Activated CD4-positive, alpha-beta T cell treated with anti-CD3 and anti-CD28 coated beads for 4 hours (primary cell): ENCODE results near the gene PAFAH1B2.
A peak's percentile ranks its signal among the peaks of the same experiment; 100 is the strongest.
"Not testable (repeated sequence)": the region's sequence is repeated elsewhere in the genome, so short reads cannot be mapped to it uniquely, and the experiment has no call there.

Experiments
- DNase-seq, 2 donors: peaks; one replicate each; pipeline ENCODE4 v3.0.0-alpha.2; 2020

The PAFAH1B2 gene

DNA sequence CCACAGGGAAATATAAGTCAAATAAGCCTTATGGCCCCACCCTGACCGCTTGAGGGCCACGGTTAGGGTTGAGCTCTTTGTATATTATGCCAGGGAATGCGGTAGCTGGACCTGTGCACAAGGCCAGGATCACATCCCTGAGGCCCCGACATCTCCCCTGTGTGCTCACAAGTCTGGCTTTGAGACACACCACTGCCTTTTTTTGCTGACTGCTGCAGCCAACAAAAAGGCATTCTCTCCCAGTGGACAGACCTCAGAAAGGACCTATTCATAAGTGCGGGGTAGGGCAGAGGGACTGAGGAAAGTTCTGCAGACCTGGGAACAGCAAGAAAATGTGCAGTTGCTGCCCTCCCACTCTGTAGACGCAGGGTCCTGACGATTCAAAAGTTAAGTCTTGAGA lies 31.0 kb downstream of the PAFAH1B2 start:
- DNase-seq = no peak

DNA sequence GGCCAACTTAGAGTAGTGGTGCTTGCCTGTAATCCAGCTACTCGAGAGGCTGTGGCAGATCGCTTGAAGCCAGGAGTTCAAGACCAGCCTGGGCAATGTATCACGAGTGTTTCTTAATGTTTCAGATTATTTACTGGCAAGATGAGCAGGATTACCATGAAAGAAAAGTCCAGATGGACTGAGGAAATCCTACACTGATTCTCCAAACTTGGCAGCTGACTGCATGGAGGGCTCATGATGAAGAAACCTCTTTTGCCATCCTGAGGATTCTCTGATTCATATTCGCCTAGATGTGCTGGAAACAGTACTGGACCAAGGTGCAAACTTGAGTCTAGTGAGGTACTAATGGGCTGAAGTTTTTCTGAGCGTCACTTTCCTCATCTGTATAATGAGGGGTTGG lies 31.7 kb downstream of the PAFAH1B2 start:
- DNase-seq = no peak

DNA sequence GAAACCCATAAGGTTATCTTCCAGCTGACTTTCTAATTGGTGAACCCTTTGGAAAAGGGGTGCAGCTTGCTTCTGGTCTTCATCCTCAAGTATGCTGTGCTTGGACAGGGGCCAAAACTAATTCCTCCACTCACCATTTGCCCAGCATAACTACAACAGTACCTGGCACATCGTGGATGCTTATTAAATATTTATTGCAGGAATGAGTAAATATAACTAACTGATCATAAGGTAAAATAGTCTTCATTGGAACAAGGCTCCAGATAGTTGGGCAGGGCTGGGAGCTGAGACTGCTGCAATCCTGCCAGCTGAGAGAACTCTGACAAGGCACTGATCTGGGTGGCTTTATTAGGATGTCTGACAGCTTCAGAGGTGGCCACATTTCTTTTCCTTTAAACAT lies 32.1 kb downstream of the PAFAH1B2 start:
- DNase-seq = no peak

DNA sequence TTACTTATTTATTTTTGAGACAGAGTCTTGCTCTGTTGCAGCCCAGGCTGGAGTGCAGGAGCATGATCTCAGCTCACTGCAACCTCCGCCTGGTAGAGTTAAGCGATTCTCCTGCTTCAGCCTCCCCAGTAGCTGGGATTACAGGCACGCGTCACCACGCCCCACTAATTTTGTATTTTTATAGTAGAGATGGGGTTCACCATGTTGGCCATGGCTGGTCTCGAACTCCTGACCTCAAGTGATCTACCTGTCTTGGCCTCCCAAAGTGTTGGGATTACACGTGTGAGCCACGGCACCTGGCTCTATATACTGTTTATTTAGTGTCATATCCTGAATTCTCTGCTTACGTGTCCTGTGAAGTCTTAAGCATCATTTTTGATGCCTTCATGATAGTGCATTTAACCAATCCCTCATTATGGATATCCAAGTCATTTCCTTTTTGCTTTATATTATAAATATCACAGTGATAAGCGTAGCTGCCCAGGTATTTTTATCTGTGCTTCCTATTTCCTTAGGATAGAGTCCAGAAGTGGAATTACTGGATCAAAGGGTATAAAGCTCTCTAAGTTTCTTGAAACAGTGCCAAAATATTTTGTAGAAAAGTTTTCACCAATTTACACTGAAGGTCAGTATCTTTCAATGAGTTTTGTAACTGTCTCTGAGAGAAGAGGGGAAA lies 33.6 kb downstream of the PAFAH1B2 start:
- no peak for DNase-seq

DNA sequence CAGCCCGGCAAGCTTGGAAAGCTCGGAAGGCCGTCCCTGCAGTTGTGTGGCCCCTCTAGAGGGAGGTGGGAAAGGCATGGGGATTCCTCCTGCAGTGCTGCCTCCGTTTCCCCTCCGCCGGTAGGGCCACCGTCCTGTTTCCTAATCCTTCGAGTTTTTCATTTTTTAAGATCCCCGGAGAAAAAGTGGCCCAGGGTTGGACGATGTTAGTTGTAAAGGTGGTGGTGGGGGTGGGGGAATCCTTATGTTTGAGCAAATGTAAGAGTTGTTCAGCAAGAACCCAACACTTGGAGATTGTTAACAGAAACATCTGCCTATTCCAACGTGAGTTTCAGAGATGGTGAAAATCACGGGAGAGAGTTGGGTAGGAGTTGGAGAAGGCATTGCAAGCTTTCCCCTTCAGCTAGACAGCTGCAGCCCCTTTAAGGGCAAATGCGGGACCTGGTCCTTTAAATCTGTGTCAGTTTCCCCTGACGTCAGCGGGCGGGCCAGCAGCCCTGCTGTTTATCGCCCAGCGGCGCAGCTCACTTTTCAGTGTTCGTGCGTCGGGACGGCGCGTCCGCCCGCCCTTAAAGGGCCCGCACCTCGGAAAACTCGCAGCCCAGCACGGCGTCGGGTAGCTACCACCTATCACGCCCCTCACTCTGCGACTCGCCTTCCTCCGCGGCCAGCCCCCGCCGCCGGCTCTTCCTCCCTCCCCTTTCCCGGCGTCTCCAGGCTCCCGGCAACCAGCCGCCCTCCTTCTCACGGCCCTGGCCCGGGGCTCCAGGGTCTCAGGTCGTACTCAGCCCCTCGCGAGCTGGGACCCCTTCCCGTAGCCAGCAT lies 34.3 kb downstream of the PAFAH1B2 start, which contains the start of gene SIDT2:
Gene SIDT2, plus strand, starts transcription at position 534 of the 825 bp plus-strand sequence. CDS start 521 bp downstream, outside the sequence.
- peak; percentile 84 to 85 for DNase-seq

DNA sequence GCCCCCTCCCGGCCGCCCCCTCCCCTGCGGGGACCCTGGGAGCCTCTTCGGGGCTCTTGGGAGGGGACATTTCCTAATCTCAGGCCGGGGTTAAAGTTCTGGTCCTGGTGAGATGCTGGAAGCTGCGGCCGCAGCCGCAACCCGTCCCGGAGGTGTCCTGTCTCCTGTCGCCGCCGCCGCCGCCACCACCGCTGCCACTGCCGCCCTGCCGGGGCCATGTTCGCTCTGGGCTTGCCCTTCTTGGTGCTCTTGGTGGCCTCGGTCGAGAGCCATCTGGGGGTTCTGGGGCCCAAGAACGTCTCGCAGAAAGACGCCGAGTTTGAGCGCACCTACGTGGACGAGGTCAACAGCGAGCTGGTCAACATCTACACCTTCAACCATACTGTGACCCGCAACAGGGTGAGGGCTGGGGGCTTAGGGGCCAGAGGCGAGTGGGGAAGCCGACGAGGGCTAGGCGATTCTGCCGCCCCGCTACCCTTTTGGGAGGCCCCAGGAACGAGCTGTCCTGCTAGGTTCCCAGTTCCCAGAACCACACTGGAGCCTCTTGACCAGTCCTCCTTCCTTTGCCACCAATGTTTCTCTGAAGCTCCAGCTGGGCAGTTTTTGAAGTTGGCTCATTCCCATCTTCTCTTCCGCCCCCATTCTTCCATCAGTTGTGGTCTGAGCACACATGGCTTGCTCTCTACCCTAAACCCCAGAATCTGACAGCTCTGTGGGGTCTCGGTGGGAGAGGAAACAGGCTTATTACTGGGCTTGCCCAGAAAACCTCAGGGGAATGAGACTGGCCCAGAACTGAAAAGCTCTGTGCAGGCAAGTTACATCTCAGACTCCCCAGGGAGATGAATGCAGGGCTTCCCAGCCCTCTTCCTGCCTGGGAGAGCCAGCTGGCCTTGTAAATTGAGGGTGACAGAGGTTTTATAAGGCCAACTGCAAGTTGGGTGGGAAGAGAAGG lies 35.2 kb downstream of the PAFAH1B2 start:
- DNase-seq = peak; percentile 16 to 34

DNA sequence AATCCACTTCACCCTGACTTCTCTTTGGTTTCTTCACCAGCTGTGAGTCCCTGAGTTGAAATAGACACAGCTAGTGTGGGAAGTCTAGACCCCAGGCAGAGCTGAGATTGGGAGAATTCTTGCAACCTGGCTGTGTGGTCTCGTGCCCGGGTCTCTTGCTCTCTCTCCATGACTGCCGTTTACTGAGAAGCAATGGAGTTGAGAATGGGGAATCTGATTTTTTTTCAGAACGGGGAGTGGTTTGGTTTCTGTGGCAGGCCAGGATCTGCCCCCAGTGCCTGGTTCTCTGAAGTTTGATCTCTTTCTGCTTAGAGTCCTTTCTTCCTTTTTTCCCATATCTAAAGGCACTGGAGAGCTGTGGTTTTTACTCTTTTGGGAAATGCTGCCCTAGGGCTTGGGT lies 35.9 kb downstream of the PAFAH1B2 start:
- DNase-seq = no peak

DNA sequence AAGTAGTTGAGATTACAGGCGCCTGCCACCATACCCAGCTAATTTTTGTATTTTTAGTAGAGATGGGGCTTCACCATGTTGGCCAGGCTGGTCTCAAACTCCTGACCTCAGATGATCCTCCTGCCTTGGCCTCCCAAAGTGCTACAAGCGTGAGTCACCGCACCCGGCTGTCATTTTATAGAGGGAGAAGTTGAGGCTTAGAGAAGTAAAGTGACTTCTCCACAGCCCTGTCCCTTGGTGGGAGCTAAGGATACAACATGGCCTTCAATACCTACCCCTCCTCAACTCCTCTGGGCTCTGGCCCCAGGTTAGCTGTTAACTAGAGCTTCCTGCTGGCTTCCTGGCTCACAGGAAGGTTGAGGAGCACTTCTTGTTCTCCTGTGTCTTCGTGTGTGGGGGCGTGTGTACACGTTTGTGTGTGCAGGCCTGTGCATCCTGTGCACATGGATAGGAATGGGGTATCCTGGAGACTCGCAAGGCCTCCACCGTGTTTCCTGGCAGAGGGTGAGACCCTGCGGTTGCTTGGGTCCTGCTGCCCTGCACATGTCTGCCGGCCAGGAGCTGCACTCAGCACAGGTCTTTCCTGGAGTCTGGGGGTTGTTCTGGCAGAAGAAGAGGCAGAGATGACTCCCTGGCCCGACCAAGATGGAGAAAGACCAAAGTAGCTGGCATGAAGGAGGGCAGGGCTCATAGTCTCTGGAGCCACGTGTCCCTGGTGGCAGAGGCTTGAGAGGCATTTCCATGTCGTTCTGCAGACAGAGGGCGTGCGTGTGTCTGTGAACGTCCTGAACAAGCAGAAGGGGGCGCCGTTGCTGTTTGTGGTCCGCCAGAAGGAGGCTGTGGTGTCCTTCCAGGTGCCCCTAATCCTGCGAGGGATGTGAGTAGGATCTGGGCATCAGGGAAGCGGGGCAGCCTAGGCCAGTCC lies 36.8 kb downstream of the PAFAH1B2 start:
- DNase-seq = peak; percentile 48 to 59

DNA sequence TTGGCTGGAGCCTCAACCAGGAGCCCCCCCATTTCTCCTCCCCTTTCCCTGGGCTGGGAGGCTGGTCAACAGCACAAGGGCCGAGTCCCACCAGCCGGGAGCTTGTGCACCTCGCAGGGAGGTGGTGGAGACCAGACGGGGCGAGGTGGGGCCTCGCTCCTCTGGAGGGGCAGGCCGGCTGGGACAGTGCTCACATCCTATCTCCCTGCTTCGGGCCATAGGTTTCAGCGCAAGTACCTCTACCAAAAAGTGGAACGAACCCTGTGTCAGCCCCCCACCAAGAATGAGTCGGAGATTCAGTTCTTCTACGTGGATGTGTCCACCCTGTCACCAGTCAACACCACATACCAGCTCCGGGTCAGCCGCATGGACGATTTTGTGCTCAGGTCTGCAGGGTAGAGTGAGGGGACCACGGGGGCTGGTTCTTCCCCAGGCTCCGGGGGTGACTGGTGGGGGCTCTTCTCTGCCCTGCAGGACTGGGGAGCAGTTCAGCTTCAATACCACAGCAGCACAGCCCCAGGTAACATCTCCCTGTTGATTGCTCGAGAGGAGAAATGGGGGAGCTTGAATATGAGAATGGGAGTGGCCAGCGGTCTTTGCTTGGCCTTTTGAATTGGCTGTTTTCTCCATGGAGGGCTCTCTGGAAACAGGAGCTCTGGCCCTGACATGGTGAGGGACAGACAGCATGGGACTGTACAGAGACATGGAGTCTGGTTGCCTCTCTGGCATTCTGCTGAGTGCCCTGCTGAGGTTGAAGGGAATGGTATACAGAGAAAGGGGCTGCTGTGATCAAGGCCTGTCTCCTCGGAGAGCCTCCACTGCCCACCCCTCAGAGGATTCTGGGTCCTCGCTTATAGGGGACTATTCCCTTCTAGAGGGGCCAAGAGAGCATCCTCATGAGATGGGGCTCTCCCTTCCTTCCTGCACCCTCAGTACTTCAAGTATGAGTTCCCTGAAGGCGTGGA lies 37.8 kb downstream of the PAFAH1B2 start:
- DNase-seq = no peak

DNA sequence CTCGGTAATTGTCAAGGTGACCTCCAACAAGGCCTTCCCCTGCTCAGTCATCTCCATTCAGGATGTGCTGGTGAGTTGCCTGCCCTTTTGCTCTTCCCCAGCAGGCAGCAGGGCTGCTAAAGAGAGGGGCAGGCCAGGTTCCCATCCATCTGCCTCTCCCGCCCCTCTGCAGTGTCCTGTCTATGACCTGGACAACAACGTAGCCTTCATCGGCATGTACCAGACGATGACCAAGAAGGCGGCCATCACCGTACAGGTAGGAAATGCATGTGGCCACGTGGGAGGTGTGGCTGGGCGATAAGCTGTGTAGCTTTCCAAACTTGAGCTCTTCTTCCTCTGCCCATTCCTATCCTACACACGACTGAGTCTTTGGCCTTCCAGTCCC lies 38.5 kb downstream of the PAFAH1B2 start:
- DNase-seq = no peak

DNA sequence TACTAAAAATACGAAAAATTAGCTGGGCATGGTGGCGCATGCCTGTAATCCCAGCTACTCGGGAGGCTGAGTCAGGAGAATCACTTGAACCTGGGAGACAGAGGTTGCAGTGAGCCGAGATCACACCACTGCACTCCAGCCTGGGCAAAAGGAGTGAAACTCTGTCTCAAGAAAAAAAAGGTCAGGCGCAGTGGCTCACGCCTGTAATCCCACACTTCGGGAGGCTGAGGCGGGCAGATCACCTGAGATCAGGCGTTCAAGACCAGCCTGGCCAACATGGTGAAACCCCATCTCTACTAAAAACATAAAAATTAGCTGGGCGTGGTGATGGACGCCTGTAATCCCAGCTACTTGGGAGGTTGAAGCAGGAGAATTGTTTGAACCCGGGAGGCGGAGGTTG lies 39.1 kb downstream of the PAFAH1B2 start:
- DNase-seq = not testable (repeated sequence)

DNA sequence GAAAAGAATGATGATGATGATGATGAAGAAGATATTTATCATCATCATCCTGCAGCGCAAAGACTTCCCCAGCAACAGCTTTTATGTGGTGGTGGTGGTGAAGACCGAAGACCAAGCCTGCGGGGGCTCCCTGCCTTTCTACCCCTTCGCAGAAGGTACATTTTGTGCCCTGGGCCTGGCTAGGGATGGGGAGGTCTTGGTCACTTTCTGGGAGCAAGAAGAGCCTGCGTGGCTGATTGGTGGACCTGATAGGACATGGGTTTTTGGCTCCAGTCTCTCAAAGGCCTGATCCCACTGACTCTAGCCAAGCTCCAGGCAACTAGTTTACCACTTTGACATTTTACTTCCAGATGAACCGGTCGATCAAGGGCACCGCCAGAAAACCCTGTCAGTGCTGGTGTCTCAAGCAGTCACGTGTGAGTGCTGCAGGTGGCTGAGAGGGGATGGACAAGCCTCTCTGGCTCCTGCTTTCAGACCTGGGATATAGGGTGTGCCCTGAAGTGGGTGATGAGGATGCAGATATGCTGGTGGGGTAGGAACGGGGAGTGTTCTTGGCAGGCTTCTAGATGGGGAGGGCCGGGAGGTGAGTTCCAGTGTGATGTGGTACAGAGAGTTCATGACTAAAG lies 39.8 kb downstream of the PAFAH1B2 start:
- no peak for DNase-seq

DNA sequence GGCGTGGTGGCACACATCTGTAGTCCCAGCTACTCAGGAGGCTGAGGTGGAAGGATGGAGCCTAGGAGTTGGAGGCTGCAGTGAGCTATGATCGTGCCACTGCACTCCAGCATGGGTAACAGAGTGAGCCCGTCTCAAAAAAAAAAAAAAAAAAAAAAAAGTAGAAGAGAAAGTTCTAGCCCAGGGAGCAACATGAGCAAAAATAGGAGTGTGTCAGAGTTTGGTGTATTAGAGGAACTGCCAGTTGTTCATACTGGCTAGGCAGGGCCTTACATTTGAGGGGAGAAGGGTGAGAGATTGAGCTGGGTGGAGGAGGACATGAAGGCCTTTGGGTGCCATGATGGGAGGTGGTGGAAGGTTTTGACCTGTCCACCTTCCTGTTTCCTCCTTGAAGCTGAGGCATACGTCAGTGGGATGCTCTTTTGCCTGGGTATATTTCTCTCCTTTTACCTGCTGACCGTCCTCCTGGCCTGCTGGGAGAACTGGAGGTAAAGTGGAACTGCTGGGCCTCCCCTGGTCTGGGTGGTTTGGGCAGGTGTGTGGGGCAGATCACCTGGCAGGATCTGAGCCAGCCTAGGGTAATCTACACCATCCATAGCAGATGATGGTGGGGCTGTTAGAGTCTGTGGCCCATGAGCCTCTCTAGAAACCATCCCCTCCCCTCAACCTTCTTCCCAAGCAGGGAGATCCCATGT lies 41.8 kb downstream of the PAFAH1B2 start:
- DNase-seq = no peak

DNA sequence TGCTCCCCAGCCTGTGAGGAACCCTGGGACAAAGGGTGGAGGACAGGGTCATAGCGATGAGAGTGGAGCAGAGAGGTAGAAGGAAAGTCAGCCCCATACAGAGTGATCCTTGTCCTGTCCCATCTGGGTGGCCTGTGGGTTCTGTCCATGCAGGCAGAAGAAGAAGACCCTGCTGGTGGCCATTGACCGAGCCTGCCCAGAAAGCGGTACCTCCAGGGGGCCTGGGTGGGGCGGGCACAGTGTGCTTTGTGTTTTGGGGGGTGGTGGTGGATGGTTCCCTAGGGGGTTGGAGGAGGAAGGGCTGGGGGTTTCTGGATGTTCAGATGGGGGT lies 42.3 kb downstream of the PAFAH1B2 start:
- no peak for DNase-seq

DNA sequence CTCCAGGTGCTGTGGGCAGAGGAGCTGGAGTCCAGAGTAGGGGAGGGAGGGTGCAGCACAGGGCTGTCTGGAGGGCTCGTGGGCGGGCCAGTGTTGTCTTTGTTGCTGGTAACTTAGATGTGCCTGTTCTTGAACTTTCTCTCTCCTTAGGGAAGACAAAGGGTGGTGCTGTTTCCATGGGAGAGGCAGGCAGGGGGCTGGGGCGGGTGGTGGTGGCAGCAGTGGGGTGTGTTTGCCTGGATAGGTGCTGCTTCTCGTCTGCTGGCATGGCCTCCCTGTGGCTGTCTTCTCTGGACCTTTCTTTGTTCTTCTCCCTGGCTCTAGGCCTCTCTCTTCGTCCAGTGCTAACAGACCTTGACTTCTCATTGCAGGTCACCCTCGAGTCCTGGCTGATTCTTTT lies 42.9 kb downstream of the PAFAH1B2 start:
- DNase-seq = no peak

DNA sequence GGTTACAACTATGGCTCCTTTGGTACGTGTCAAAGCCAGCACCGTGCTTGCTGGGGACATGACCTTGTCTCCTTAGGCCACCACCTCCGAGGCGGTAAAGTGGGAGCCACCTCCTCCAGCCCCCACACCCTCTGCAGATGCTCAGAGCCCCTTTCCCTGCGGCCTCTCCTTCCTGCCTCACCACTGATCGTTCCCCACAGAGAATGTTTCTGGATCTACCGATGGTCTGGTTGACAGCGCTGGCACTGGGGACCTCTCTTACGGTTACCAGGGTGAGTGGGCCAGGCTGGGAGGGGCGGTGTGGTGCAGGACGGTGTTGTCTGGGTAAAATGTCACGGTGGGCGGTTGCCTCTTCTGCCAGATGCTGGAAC lies 43.3 kb downstream of the PAFAH1B2 start:
- DNase-seq = no peak

DNA sequence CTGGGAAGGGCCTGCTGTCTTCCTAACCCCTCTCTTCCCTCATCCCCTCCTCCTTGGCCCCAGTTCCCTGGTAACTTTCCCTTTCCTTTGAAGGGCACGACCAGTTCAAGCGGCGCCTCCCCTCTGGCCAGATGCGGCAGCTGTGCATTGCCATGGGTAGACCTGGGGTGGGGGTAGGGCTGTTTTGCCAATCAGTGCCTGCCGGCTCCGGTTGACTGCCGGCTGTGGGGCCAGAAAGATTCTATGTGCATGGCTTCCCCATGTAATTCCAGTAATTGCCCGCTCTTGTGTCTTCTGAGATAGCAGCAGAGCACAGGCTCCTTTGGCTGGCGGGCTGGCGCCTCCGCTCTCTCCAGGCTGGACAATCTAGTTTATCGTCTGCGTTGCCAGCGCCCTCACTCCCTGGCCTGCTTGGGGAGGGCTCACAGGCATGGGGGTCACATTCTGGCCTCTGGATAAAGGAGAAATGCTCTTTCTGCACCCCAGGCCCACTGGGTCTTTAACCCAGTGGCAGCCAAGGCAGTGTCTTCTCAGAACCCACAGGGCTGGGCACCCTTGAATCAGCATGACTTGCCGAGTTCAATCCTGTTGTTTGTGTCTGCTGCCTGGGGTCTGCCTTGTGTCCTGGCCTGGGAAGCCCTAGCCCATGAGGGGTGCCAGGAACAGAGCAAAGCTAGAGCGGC lies 43.9 kb downstream of the PAFAH1B2 start:
- no peak for DNase-seq

DNA sequence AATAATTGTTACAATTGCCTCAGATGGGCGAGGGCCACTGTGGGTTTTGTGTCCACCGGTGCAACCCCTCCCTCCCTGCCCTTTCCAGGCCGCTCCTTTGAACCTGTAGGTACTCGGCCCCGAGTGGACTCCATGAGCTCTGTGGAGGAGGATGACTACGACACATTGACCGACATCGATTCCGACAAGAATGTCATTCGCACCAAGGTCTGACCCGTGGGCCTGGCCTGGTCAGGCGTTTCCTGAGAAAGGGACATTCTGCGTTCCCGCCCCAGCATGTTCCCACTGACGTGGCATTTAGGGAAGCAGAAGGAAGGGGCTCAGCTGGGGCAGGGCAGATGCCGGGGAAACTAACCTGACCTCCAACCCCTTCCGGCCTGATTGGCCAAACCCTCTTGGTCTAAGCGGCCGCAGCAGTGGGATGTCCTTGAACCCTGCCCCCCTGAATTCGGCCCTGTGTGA lies 44.6 kb downstream of the PAFAH1B2 start:
- DNase-seq = no peak
